NCI-H524 (cell line): Measurements from ENCODE around the gene UAP1.
A peak's percentile ranks its signal among the peaks of the same experiment; 100 is the strongest.

Experiments
- DNase-seq, 2 experiments: peaks; one replicate each; lab custom pipeline; 2025; lab: John Stamatoyannopoulos, UW

UAP1 gene

GRCh38 chr1:162561616-162562469 lies at the start of gene UAP1:
UAP1 (plus strand) TSS chr1:162561722; CDS start chr1:162566069, 4,347 bp downstream.
- DNase-seq = peak in 1 of 2 experiments; percentile 61

- no peak for DNase-seq
Measured at GRCh38 chr1:162527314-162527713, 34.2 kb upstream of the UAP1 start.

GRCh38 chr1:162530307-162530987 lies 31.1 kb upstream of the UAP1 start:
- DNase-seq = no peak

- no peak for DNase-seq
Measured at GRCh38 chr1:162530988-162531319, 30.6 kb upstream of the UAP1 start.

- DNase-seq = no peak
Measured at GRCh38 chr1:162535501-162535900, 26.0 kb upstream of the UAP1 start.

GRCh38 chr1:162536511-162536910 lies 25.0 kb upstream of the UAP1 start:
- DNase-seq = no peak

GRCh38 chr1:162537216-162537615 lies 24.3 kb upstream of the UAP1 start:
- no peak for DNase-seq

- no peak for DNase-seq
Measured at GRCh38 chr1:162538815-162539431, 22.6 kb upstream of the UAP1 start.

GRCh38 chr1:162541619-162542141 lies 19.8 kb upstream of the UAP1 start:
- DNase-seq = no peak

- DNase-seq = no peak
Measured at GRCh38 chr1:162543228-162543627, 18.3 kb upstream of the UAP1 start.

- DNase-seq = no peak
Measured at GRCh38 chr1:162548170-162548569, 13.4 kb upstream of the UAP1 start.

- no peak for DNase-seq
Measured at GRCh38 chr1:162549001-162549400, 12.5 kb upstream of the UAP1 start.

GRCh38 chr1:162550925-162551324 lies 10.6 kb upstream of the UAP1 start:
- no peak for DNase-seq

- DNase-seq = no peak
Measured at GRCh38 chr1:162551969-162552683, 9.4 kb upstream of the UAP1 start.

- no peak for DNase-seq
Measured at GRCh38 chr1:162552684-162553252, 8.8 kb upstream of the UAP1 start.

GRCh38 chr1:162554258-162554657 lies 7.3 kb upstream of the UAP1 start:
- no peak for DNase-seq

- no peak for DNase-seq
Measured at GRCh38 chr1:162557536-162557935, 4.0 kb upstream of the UAP1 start.

- no peak for DNase-seq
Measured at GRCh38 chr1:162560303-162561036, 1.1 kb upstream of the UAP1 start.

- DNase-seq = peak; percentile 85 to 93
Measured at GRCh38 chr1:162561037-162561615, 396 bp upstream of the UAP1 start.

GRCh38 chr1:162562470-162562828 lies 927 bp downstream of the UAP1 start:
- peak; percentile 21 to 67 for DNase-seq

GRCh38 chr1:162564762-162565218 lies 3.3 kb downstream of the UAP1 start:
- no peak for DNase-seq
